GM21619 (cell line): ENCODE measurements around the gene CCDC197.

Experiments
- ATAC-seq: cut with Tn5 transposase; IDR thresholded peaks from one replicate; pipeline ENCODE4 v1.9.1; 2021; ENCODE audit not compliant: unreplicated experiment

CCDC197 gene

DNA sequence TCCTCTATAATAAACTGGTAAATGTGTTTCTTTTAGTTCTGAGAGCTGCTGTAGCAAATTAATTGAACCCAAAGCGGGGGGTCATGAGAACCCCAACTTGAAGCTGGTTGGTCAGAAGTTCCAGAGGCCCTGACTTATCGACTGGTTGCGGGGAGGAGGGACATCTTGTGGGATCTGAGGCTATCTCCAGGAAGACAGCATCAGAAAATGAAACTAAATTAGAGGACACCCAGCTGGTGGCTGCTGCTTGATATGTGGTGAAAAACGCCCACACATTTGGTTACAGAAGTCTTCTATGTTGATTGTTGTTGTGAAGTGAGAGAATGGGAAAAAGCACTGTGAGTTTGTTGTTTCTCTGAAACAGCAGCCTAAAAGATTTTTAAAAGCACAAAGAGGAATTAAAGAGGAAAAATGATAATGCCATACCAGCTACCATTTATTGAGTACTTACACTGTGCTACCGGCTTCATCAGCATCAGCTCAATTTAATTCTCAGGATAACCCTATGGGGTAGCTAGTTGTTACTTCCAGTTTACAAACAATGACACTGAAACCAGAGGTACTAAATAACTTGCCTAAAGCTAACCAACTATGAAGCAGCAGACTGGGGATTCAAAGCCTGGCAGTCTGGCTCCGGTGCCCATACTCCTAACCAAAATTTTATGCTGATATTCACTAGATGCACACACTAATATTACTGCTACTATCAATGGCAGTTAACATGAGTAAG lies 59.6 kb downstream of the CCDC197 start:
- peak; percentile 75 for ATAC-seq

DNA sequence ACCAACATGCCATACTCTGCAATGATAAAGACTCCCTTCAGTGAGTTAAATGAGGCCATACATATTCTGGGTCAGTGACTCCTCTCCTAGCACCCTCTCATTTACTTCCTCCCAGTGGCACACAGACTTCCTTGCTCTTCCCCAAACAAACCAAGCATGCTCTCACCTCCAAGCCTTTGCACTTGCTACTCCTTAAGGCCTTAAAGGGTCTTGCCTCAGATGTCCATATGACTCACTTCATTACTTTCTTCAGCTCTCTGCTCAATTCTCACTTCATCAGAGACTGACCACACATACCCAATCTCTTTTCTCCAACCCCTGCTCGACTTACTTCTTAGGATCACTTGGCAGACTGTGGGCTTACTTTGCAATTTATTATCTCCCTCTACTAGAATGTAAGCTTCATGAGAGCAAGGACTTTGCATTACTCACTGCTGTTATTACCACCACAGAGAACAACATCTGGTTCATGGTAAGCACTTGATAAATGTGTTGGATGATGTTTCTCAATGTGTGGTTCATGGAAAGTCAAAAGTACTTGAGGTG lies 61.1 kb downstream of the CCDC197 start:
- no peak for ATAC-seq
